ENCODE measurements around the gene TMPRSS6. TPM values are rescaled to one million over a fixed set of nuclear protein-coding genes. Genes with fewer than 3 reads are reported as not detected.
A peak's percentile ranks its signal among the peaks of the same experiment; 100 is the strongest.
"Not testable (repeated sequence)": the region's sequence is repeated elsewhere in the genome, so short reads cannot be mapped to it uniquely, and the experiment has no call there.

Gene TMPRSS6
- polyA plus RNA-seq, 1 donor = not detected

GRCh38 chr22:37088108-37088605, 21.4 kb downstream of the TMPRSS6 start:
- no peak for DNase-seq

GRCh38 chr22:37086184-37086583, 23.3 kb downstream of the TMPRSS6 start:
- DNase-seq = no peak

- DNase-seq = no peak
Observed at GRCh38 chr22:37084385-37084784, 25.1 kb downstream of the TMPRSS6 start.

- no peak for DNase-seq
Observed at GRCh38 chr22:37083914-37084313, 25.6 kb downstream of the TMPRSS6 start.

- no peak for DNase-seq
Observed at GRCh38 chr22:37082251-37082873, 27.2 kb downstream of the TMPRSS6 start.

- no peak for DNase-seq
Observed at GRCh38 chr22:37080838-37081237, 28.7 kb downstream of the TMPRSS6 start.

GRCh38 chr22:37080438-37080837, 29.1 kb downstream of the TMPRSS6 start:
- no peak for DNase-seq

- DNase-seq = no peak
Observed at GRCh38 chr22:37079668-37080171, 29.8 kb downstream of the TMPRSS6 start.

- no peak for DNase-seq
Observed at GRCh38 chr22:37079158-37079557, 30.4 kb downstream of the TMPRSS6 start.

GRCh38 chr22:37077802-37078448, 31.6 kb downstream of the TMPRSS6 start:
- peak; percentile 48 for DNase-seq

- no peak for DNase-seq
Observed at GRCh38 chr22:37075822-37076433, 33.6 kb downstream of the TMPRSS6 start.

GRCh38 chr22:37075046-37075445, 34.5 kb downstream of the TMPRSS6 start:
- DNase-seq = no peak

- no peak for DNase-seq
Observed at GRCh38 chr22:37074537-37074936, 35.0 kb downstream of the TMPRSS6 start.

- DNase-seq = no peak
Observed at GRCh38 chr22:37072673-37073072, 36.8 kb downstream of the TMPRSS6 start.

GRCh38 chr22:37071850-37072592, 37.5 kb downstream of the TMPRSS6 start:
- not testable (repeated sequence) for DNase-seq

- DNase-seq = no peak
Observed at GRCh38 chr22:37070744-37071143, 38.8 kb downstream of the TMPRSS6 start.

GRCh38 chr22:37070334-37070733, 39.2 kb downstream of the TMPRSS6 start:
- DNase-seq = no peak

- no peak for DNase-seq
Observed at GRCh38 chr22:37069719-37070118, 39.8 kb downstream of the TMPRSS6 start.

- DNase-seq = no peak
Observed at GRCh38 chr22:37069319-37069718, 40.2 kb downstream of the TMPRSS6 start.

- DNase-seq = no peak
Observed at GRCh38 chr22:37068859-37069258, 40.7 kb downstream of the TMPRSS6 start.

- DNase-seq = no peak
Observed at GRCh38 chr22:37067428-37067827, 42.1 kb downstream of the TMPRSS6 start.

- no peak for DNase-seq
Observed at GRCh38 chr22:37065961-37066360, 43.6 kb downstream of the TMPRSS6 start.

GRCh38 chr22:37065180-37065579, 44.3 kb downstream of the TMPRSS6 start:
- no peak for DNase-seq
